ENCODE data around the gene OAS3. TPM values are rescaled to one million over a fixed set of nuclear protein-coding genes. Genes with fewer than 3 reads are reported as not detected.
"Not testable (repeated sequence)": the region's sequence is repeated elsewhere in the genome, so short reads cannot be mapped to it uniquely, and the experiment has no call there.

OAS3 gene
- total and polyA plus RNA-seq, 4 experiments from 2014 or later: 14.4 to 31.3 (median 21.4) TPM

DNA sequence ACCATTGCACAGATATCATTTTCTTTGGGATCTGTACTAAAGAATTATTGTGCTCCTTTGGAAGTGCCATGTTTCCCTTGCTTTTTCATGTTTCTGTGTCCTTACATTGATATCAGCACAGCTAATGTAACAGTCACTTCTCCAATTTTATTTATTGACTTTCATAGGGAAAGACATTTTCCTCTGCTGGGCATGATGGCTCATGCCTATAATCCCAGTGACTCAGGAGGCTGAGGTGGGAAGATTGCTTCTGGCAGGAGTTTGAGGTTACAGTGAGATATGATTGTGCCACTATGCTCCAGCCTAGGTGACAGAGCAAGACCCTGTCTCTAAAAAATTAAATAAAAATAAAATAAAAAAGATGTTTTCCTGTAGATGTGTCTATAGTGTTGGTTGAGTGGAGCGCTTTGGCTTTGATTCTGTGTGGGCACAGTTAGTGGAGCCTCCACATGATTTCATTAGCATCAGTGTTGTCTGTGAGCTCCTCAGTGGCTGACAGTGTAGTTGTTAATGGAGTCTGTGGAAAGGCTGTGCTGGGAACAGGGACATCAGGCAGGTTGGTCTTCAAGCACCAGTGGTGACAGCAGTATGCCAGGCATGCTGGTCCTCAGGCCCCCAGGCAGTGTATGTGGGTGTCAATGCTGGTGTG is 47.5 kb downstream of the OAS3 start:
- Mint-ChIP-seq H3K9me3 (peaks cover 2 to 21% (median 9%) of the 10 kb centered on the region in 8 donors), H3K4me3 (peak overlapping the region in 1 of 8 donors; percentile 7), H3K36me3 (peaks cover 65 to 88% of the 10 kb centered on the region in 2 donors), H3K4me1 (peaks cover 51 to 87% (median 75%) of the 10 kb centered on the region in 4 donors), H3K27me3 (no peaks in the 10 kb centered on the region), H3K27ac (peak overlapping the region; percentile 50 to 87 (median 71))
- DNase-seq: no peak
- Histone ChIP-seq H3K27me3 (ENCODE audit: insufficient read depth, low read length) (no peaks in the 10 kb centered on the region), H3K36me3 (ENCODE audit: insufficient read depth, low read length) (peaks cover 40% of the 10 kb centered on the region), H3K27ac (ENCODE audit: low read depth, low read length) (no peak overlapping the region), H3K4me3 (ENCODE audit: low read length in 2 of 2) (no peak overlapping the region), H3K9me3 (ENCODE audit: control insufficient read depth in 1 of 2, low read length in 2 of 2) (no peaks in the 10 kb centered on the region), H3K4me1 (ENCODE audit: insufficient read depth, low read length) (peaks cover 64% of the 10 kb centered on the region)
- CTCF ChIA-PET (ENCODE audit: partially characterized antibody): interaction anchor here (2.2 kb wide), 1 partner anchor 7 kb away, joined by 18 read pairs; no protein-coding TSS in a partner anchor
- intact Hi-C loops (cut with micrococcal nuclease): no loop called here
- POLR2A ChIA-PET (ENCODE audit: partially characterized antibody): no interaction called here

DNA sequence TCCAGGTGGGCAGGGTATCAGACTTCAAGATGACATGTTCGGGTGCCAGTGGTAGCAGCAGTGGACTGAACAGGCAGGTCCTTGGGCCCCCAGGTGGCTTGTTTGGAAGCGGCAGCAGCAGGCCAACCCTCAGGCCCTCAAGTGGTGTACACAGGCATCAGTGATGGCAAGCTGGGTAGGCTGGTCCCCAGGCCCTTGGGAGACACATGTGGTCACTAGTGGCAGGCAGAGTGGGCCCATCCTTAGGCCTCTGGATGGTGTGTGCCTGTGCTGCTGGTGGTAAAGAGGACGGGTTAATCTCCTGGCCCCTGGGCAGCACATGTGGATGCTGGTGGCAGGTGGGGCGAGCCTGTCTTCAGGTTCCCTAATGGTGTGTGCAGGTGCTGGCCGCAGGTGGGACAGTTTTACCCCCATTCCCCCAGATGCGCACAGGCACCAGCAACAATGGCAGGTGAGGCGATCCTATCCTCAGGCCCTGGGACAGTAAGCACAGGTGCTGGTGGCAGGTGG is 48.1 kb downstream of the OAS3 start:
- Histone ChIP-seq H3K36me3 (ENCODE audit: insufficient read depth, low read length) (peaks cover 45% of the 10 kb centered on the region), H3K27ac (ENCODE audit: low read depth, low read length) (no peak overlapping the region), H3K27me3 (ENCODE audit: insufficient read depth, low read length) (no peaks in the 10 kb centered on the region), H3K4me3 (ENCODE audit: low read length in 2 of 2) (no peak overlapping the region), H3K9me3 (ENCODE audit: control insufficient read depth in 1 of 2, low read length in 2 of 2) (no peaks in the 10 kb centered on the region), H3K4me1 (ENCODE audit: insufficient read depth, low read length) (peaks cover 59% of the 10 kb centered on the region)
- ChIA-PET CTCF (ENCODE audit: partially characterized antibody) (no interaction called here), POLR2A (ENCODE audit: partially characterized antibody) (interaction anchor here (7.5 kb wide), 1 partner anchor 7 kb away, joined by 101 read pairs; the partner anchor contains the start of gene OAS2)
- DNase-seq: no peak
- peaks cover 71 to 90% of the 10 kb centered on the region in 2 donors for H3K36me3 Mint-ChIP-seq
- intact Hi-C loops (cut with micrococcal nuclease): no loop called here
- H3K27ac Mint-ChIP-seq: peak overlapping the region; percentile 50 to 87 (median 71)
- no peaks in the 10 kb centered on the region for H3K27me3 Mint-ChIP-seq
- peaks cover 2 to 21% (median 9%) of the 10 kb centered on the region in 8 donors for H3K9me3 Mint-ChIP-seq
- peaks cover 48 to 82% (median 70%) of the 10 kb centered on the region in 4 donors for H3K4me1 Mint-ChIP-seq
- no peak overlapping the region for H3K4me3 Mint-ChIP-seq

GRCh38 chr12:112987561-112987960 is 49.3 kb downstream of the OAS3 start:
- Mint-ChIP-seq H3K4me1 (peaks cover 37 to 69% (median 58%) of the 10 kb centered on the region in 4 donors), H3K4me3 (no peak overlapping the region), H3K27ac (peak overlapping the region in 6 of 7 donors; percentile 25 to 89 (median 72)), H3K9me3 (peaks cover 2 to 13% (median 8%) of the 10 kb centered on the region in 8 donors), H3K36me3 (peaks cover 73 to 87% of the 10 kb centered on the region in 2 donors), H3K27me3 (no peaks in the 10 kb centered on the region)
- peaks cover 46% of the 10 kb centered on the region for H3K36me3 ChIP-seq (ENCODE audit: insufficient read depth, low read length)
- no peak for DNase-seq
- H3K9me3 ChIP-seq (ENCODE audit: control insufficient read depth in 1 of 2, low read length in 2 of 2): no peaks in the 10 kb centered on the region
- ChIA-PET POLR2A (ENCODE audit: partially characterized antibody) (interaction anchor here (7.5 kb wide), 1 partner anchor 8 kb away, joined by 101 read pairs; the partner anchor contains the start of gene OAS2), CTCF (ENCODE audit: partially characterized antibody) (interaction anchor here (1.2 to 7.5 kb wide), 3 partner anchors 10 to 87 kb away, joined by 3 to 112 read pairs (median 19); partner anchors contain the start of gene OAS2)
- H3K4me3 ChIP-seq (ENCODE audit: low read length in 2 of 2): no peak overlapping the region
- H3K27me3 ChIP-seq (ENCODE audit: insufficient read depth, low read length): no peaks in the 10 kb centered on the region
- intact Hi-C loops (cut with micrococcal nuclease): no loop called here
- H3K4me1 ChIP-seq (ENCODE audit: insufficient read depth, low read length): peaks cover 47% of the 10 kb centered on the region
- no peak overlapping the region for H3K27ac ChIP-seq (ENCODE audit: low read depth, low read length)

DNA sequence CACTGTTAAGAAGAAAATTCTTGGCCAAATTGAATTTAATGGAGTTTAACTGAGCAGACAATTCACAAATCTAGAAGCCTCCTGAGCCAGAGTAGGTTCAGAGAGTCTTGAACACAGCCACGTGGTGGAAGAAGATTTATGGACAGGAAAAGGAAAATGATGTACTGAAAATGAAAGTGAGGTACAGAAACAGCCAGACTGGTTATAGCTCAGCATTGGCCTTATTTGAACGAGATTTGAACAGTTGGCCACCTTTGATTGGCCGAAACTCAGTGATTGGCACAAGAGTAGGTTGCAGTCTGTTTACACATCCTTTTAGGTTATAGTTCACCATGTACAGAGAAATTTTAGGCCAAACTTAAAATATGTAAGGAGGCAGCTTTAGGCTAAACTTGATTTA is 50.0 kb downstream of the OAS3 start:
- ChIA-PET CTCF (ENCODE audit: partially characterized antibody) (interaction anchor here (1.1 to 7.5 kb wide), 4 partner anchors 9 to 87 kb away, joined by 3 to 112 read pairs (median 12); partner anchors contain the start of gene OAS2), POLR2A (ENCODE audit: partially characterized antibody) (interaction anchor here (7.5 kb wide), 1 partner anchor 9 kb away, joined by 101 read pairs; the partner anchor contains the start of gene OAS2)
- Mint-ChIP-seq H3K27me3 (no peaks in the 10 kb centered on the region), H3K4me1 (peaks cover 37 to 70% (median 54%) of the 10 kb centered on the region in 4 donors), H3K9me3 (peaks cover 2 to 10% (median 8%) of the 10 kb centered on the region in 8 donors), H3K27ac (peak overlapping the region; percentile 12 to 89 (median 72)), H3K4me3 (peak overlapping the region in 1 of 8 donors; percentile 49), H3K36me3 (peaks cover 73 to 90% of the 10 kb centered on the region in 2 donors)
- no peaks in the 10 kb centered on the region for H3K9me3 ChIP-seq (ENCODE audit: control insufficient read depth in 1 of 2, low read length in 2 of 2)
- DNase-seq: peak in 3 of 5 donors; percentile 4 to 17 (median 5)
- no peak overlapping the region for H3K27ac ChIP-seq (ENCODE audit: low read depth, low read length)
- H3K36me3 ChIP-seq (ENCODE audit: insufficient read depth, low read length): peaks cover 46% of the 10 kb centered on the region
- intact Hi-C loops (cut with micrococcal nuclease): no loop called here
- H3K27me3 ChIP-seq (ENCODE audit: insufficient read depth, low read length): no peaks in the 10 kb centered on the region
- H3K4me3 ChIP-seq (ENCODE audit: low read length in 2 of 2): no peak overlapping the region
- H3K4me1 ChIP-seq (ENCODE audit: insufficient read depth, low read length): peaks cover 40% of the 10 kb centered on the region

DNA sequence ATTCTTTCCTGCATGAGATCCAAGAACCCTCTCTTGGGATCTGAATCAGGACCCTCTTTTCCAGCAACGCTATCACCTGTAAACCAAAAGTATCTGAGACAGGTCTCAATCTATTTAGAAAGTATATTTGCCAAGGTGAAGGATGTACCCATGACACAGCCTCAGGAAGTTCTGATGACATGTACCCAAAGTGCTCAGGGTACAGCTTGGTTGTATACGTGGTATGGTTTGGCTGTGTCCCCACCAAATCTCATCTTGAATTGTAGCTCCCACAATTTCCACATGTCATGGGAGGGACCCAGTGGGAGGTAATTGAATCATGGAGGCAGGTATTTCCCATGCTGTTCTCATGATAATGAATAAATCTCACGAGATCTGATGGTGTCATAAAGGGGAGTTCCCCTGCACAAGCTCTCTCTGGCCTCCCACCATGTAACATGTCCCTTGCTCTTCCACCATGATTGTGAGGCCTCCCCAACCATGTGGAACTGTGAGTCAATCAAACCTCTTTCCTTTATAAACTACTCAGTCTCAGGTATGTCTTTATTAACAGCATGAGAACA is 50.6 kb downstream of the OAS3 start:
- Mint-ChIP-seq H3K4me1 (peaks cover 35 to 63% (median 49%) of the 10 kb centered on the region in 4 donors), H3K27ac (peak overlapping the region; percentile 48 to 85 (median 72)), H3K36me3 (peaks cover 76 to 90% of the 10 kb centered on the region in 2 donors), H3K4me3 (peak overlapping the region in 1 of 8 donors; percentile 10), H3K9me3 (peaks cover 2 to 10% (median 8%) of the 10 kb centered on the region in 8 donors)
- peaks cover 33% of the 10 kb centered on the region for H3K4me1 ChIP-seq (ENCODE audit: insufficient read depth, low read length)
- ChIA-PET POLR2A (ENCODE audit: partially characterized antibody) (interaction anchor here (1.1 to 7.5 kb wide), 2 partner anchors 9 to 10 kb away, joined by 3 to 101 read pairs; partner anchors contain the start of gene OAS2), CTCF (ENCODE audit: partially characterized antibody) (interaction anchor here (1.1 to 7.5 kb wide), 4 partner anchors 9 to 88 kb away, joined by 3 to 112 read pairs (median 12); partner anchors contain the start of gene OAS2)
- H3K27me3 Mint-ChIP-seq; H3K9me3 ChIP-seq (ENCODE audit: control insufficient read depth in 1 of 2, low read length in 2 of 2); DNase-seq; H3K27me3 ChIP-seq (ENCODE audit: insufficient read depth, low read length); H3K27ac ChIP-seq (ENCODE audit: low read depth, low read length); H3K4me3 ChIP-seq (ENCODE audit: low read length in 2 of 2); intact Hi-C loops (cut with micrococcal nuclease): not testable (repeated sequence)
- H3K36me3 ChIP-seq (ENCODE audit: insufficient read depth, low read length): peaks cover 46% of the 10 kb centered on the region

DNA sequence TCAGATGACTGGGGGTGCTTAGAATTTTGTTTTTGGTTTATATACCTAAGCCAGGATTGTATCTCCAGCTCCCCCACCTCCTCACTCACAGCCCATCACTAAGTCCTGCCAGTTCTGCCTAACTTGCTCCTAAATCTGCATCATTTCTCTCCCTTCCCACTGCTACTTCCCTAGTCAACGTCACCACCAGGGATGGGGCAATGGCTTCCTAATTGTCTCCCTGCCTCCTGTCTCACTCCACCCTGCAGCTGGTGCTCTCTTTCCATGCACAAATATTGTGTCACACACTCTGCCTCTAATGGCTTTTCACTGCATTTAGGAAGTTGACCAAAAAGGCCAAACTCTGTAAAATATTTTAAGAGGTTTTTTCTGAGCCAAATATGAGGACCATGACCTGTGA is 51.5 kb downstream of the OAS3 start:
- Mint-ChIP-seq H3K27ac (peak overlapping the region in 6 of 7 donors; percentile 20 to 89 (median 74)), H3K27me3 (no peaks in the 10 kb centered on the region), H3K4me1 (peaks cover 31 to 54% (median 45%) of the 10 kb centered on the region in 4 donors), H3K4me3 (no peak overlapping the region), H3K9me3 (peaks cover 0 to 6% (median 3%) of the 10 kb centered on the region in 8 donors), H3K36me3 (peaks cover 72 to 85% of the 10 kb centered on the region in 2 donors)
- DNase-seq: no peak
- no peak overlapping the region for H3K4me3 ChIP-seq (ENCODE audit: low read length in 2 of 2)
- intact Hi-C loops (cut with micrococcal nuclease): loop anchor here (10.0 kb wide), 1 partner anchor 105 kb away; no protein-coding TSS in a partner anchor
- ChIA-PET POLR2A (ENCODE audit: partially characterized antibody) (interaction anchor here (1.1 to 7.5 kb wide), 2 partner anchors 8 to 11 kb away, joined by 3 to 101 read pairs; partner anchors contain the start of gene OAS2), CTCF (ENCODE audit: partially characterized antibody) (interaction anchor here (1.1 to 7.5 kb wide), 6 partner anchors 12 to 183 kb away, joined by 3 to 112 read pairs (median 4); partner anchors contain the start of gene OAS2)
- peaks cover 33% of the 10 kb centered on the region for H3K4me1 ChIP-seq (ENCODE audit: insufficient read depth, low read length)
- H3K27ac ChIP-seq (ENCODE audit: low read depth, low read length): no peak overlapping the region
- no peaks in the 10 kb centered on the region for H3K9me3 ChIP-seq (ENCODE audit: control insufficient read depth in 1 of 2, low read length in 2 of 2)
- H3K27me3 ChIP-seq (ENCODE audit: insufficient read depth, low read length): no peaks in the 10 kb centered on the region
- H3K36me3 ChIP-seq (ENCODE audit: insufficient read depth, low read length): peaks cover 47% of the 10 kb centered on the region
